ENCODE measurements around the gene ANKFN1. TPM values are rescaled to one million over a fixed set of nuclear protein-coding genes. Genes with fewer than 3 reads are reported as not detected.

Gene ANKFN1
- total RNA-seq, 3 donors from 2014 or later = 0.22 to 1.4 (median 0.60) TPM

- Histone ChIP-seq H3K36me3 (ENCODE audit: low read depth) (no peaks in the 10 kb centered on the region), H3K4me1 (ENCODE audit: low read depth) (no peaks in the 10 kb centered on the region), H3K4me3 (no peak overlapping the region), H3K9me3 (no peaks in the 10 kb centered on the region)
- ATAC-seq = no peak
- no peak for TF ChIP-seq CTCF (IDR thresholded peaks at IDR 0.05)
- intact Hi-C loops (cut with DNase I, micrococcal nuclease) = no loop called here
- no peak for DNase-seq
These were observed 17.0 kb upstream of the ANKFN1 start for GRCh38 chr17:56136301-56136700.

GRCh38 chr17:56141046-56141839 is 12.0 kb upstream of the ANKFN1 start:
- ATAC-seq = no peak

GRCh38 chr17:56142325-56142724 is 10.9 kb upstream of the ANKFN1 start:
- H3K9me3 ChIP-seq = no peaks in the 10 kb centered on the region
- H3K4me1 ChIP-seq (ENCODE audit: low read depth) = no peaks in the 10 kb centered on the region
- intact Hi-C loops (cut with DNase I, micrococcal nuclease) = no loop called here
- DNase-seq (no peak), ATAC-seq (no peak)
- H3K36me3 ChIP-seq (ENCODE audit: low read depth) = no peaks in the 10 kb centered on the region
- H3K4me3 ChIP-seq = no peak overlapping the region
- TF ChIP-seq CTCF (IDR thresholded peaks at IDR 0.05) = no peak

More at GRCh38 chr17:56141046-56141839, 12.0 kb upstream of the ANKFN1 start:
- no peak overlapping the region for H3K4me3 ChIP-seq
- no peaks in the 10 kb centered on the region for H3K36me3 ChIP-seq (ENCODE audit: low read depth)
- intact Hi-C loops (cut with DNase I, micrococcal nuclease) = no loop called here
- no peaks in the 10 kb centered on the region for H3K4me1 ChIP-seq (ENCODE audit: low read depth)
- TF ChIP-seq CTCF (IDR thresholded peaks at IDR 0.05) = no peak
- no peaks in the 10 kb centered on the region for H3K9me3 ChIP-seq
- no peak for DNase-seq

GRCh38 chr17:56142781-56143180 is 10.5 kb upstream of the ANKFN1 start:
- intact Hi-C loops (cut with DNase I, micrococcal nuclease) = no loop called here
- H3K4me1 ChIP-seq (ENCODE audit: low read depth) = no peaks in the 10 kb centered on the region
- no peak for TF ChIP-seq CTCF (IDR thresholded peaks at IDR 0.05)
- ATAC-seq = no peak
- no peaks in the 10 kb centered on the region for H3K36me3 ChIP-seq (ENCODE audit: low read depth)
- no peaks in the 10 kb centered on the region for H3K9me3 ChIP-seq
- no peak for DNase-seq
- no peak overlapping the region for H3K4me3 ChIP-seq

- TF ChIP-seq CTCF (IDR thresholded peaks at IDR 0.05) = no peak
- DNase-seq (no peak), ATAC-seq (no peak)
- intact Hi-C loops (cut with DNase I, micrococcal nuclease) = no loop called here
- Histone ChIP-seq H3K9me3 (no peaks in the 10 kb centered on the region), H3K4me1 (ENCODE audit: low read depth) (no peaks in the 10 kb centered on the region), H3K36me3 (ENCODE audit: low read depth) (no peaks in the 10 kb centered on the region), H3K4me3 (no peak overlapping the region)
These were observed 9.1 kb upstream of the ANKFN1 start for GRCh38 chr17:56144223-56144622.
